Measurements from ENCODE around the gene CMIP. TPM values are rescaled to one million over a fixed set of nuclear protein-coding genes. Genes with fewer than 3 reads are reported as not detected.

The CMIP gene
- polyA plus RNA-seq, 1 of the 3 experiments (the other 2 are of a cell fraction) = 5.4 TPM

GRCh38 chr16:81654346-81654745 is 209.7 kb downstream of the CMIP start:
- Histone ChIP-seq H3K9ac (no peak overlapping the region), H3K27ac (ENCODE audit: low read depth in 2 of 2, low read length in 1 of 2) (no peak overlapping the region), H3K36me3 (replicated peaks in 1 of 2; ENCODE audit: control insufficient read depth in 1 of 2, insufficient read depth in 2 of 2, low read length in 1 of 2) (peaks cover 0 to 29% of the 10 kb centered on the region in 2 experiments), H3K9me3 (no peaks in the 10 kb centered on the region), H4K20me1 (ENCODE audit: insufficient read depth) (no peaks in the 10 kb centered on the region), H3K4me1 (ENCODE audit: control insufficient read depth in 1 of 2, insufficient read depth in 2 of 2, low read depth in 1 of 2, low read length in 1 of 2) (peaks cover 0 to 11% of the 10 kb centered on the region in 2 experiments; a peak in 1 of 4 replicates), H3K9me2 (no peaks in the 10 kb centered on the region), H3K4me2 (no peak overlapping the region), H3F3A (replicated peaks; ENCODE audit: insufficient read depth) (no peaks in the 10 kb centered on the region), H3K27me3 (ENCODE audit: insufficient read depth) (no peaks in the 10 kb centered on the region), H2AFZ (ENCODE audit: low read depth) (no peak overlapping the region), H3K79me2 (ENCODE audit: insufficient read depth) (no peaks in the 10 kb centered on the region), H3K4me3 (ENCODE audit: low read depth in 2 of 2, low read length in 1 of 2) (no peak overlapping the region)
- ChIA-PET CTCF (interaction anchor here (1.2 to 1.3 kb wide), 2 partner anchors 8 to 37 kb away, joined by 3 to 4 read pairs; no protein-coding TSS in a partner anchor), POLR2A (no interaction called here)
- no peak for DNase-seq
- no peak for TF ChIP-seq POLR2AphosphoS5 (IDR thresholded peaks at IDR 0.05; ENCODE audit: low read depth, low read length)
- TF ChIP-seq TEAD4 (IDR thresholded peaks at IDR 0.05; ENCODE audit: borderline replicate concordance, insufficient read depth) = no peak
- TF ChIP-seq USF1 (IDR thresholded peaks at IDR 0.05; ENCODE audit: borderline replicate concordance, low read depth) = no peak
- no peak for TF ChIP-seq YY1 (IDR thresholded peaks at IDR 0.05; ENCODE audit: low read depth)
- TF ChIP-seq ELF1 (IDR thresholded peaks at IDR 0.05) = no peak
- no peak for TF ChIP-seq GATA2 (CRISPR knock-in tag; IDR thresholded peaks at IDR 0.05)
- 50% methylated on average over 1 of the region's 1 CpG for WGBS (ENCODE audit: low lambda C conversion rate)

- H3K4me2 ChIP-seq = no peak overlapping the region
- POLR2A ChIA-PET = no interaction called here
- H3K27ac ChIP-seq (ENCODE audit: low read depth in 2 of 2, low read length in 1 of 2) = no peak overlapping the region; a peak in 1 of 4 replicates
- no peaks in the 10 kb centered on the region for H4K20me1 ChIP-seq (ENCODE audit: insufficient read depth)
- H3K9ac ChIP-seq = no peak overlapping the region
- peaks cover 0 to 11% of the 10 kb centered on the region in 2 experiments; a peak in 1 of 4 replicates for H3K4me1 ChIP-seq (ENCODE audit: control insufficient read depth in 1 of 2, insufficient read depth in 2 of 2, low read depth in 1 of 2, low read length in 1 of 2)
- CTCF ChIA-PET = interaction anchor here (0.6 to 1.2 kb wide), 2 partner anchors 39 to 68 kb away, joined by 3 to 4 read pairs; no protein-coding TSS in a partner anchor
- H3K27me3 ChIP-seq (ENCODE audit: insufficient read depth) = no peaks in the 10 kb centered on the region
- H3K9me3 ChIP-seq = no peaks in the 10 kb centered on the region
- no peaks in the 10 kb centered on the region for H3K79me2 ChIP-seq (ENCODE audit: insufficient read depth)
- WGBS (ENCODE audit: low lambda C conversion rate) = 92% methylated on average over 14 of the region's 14 CpGs
- no peak overlapping the region for H3K4me3 ChIP-seq (ENCODE audit: low read depth in 2 of 2, low read length in 1 of 2)
- H3K36me3 ChIP-seq (replicated peaks in 1 of 2; ENCODE audit: control insufficient read depth in 1 of 2, insufficient read depth in 2 of 2, low read length in 1 of 2) = peaks cover 0 to 29% of the 10 kb centered on the region in 2 experiments
- H3F3A ChIP-seq (replicated peaks; ENCODE audit: insufficient read depth) = no peaks in the 10 kb centered on the region
- no peak overlapping the region for H2AFZ ChIP-seq (ENCODE audit: low read depth)
- H3K9me2 ChIP-seq = no peaks in the 10 kb centered on the region
- DNase-seq = no peak
- TF ChIP-seq RXRA (IDR thresholded peaks at IDR 0.05; ENCODE audit: borderline replicate concordance, low read depth) (no peak), NRF1 (IDR thresholded peaks at IDR 0.05; ENCODE audit: low read depth, low read length) (no peak), TCF12 (IDR thresholded peaks at IDR 0.05) (no peak), EZH2phosphoT487 (IDR thresholded peaks at IDR 0.05; ENCODE audit: borderline replicate concordance, low read depth) (no peak), MAX (IDR thresholded peaks at IDR 0.05; ENCODE audit: low read depth) (no peak), RCOR1 (IDR thresholded peaks at IDR 0.05; ENCODE audit: low read length) (no peak), USF2 (IDR thresholded peaks at IDR 0.05; ENCODE audit: borderline replicate concordance, low read depth, low read length) (no peak), TEAD4 (IDR thresholded peaks at IDR 0.05; ENCODE audit: borderline replicate concordance, insufficient read depth) (no peak), REST (IDR thresholded peaks at IDR 0.05; ENCODE audit: low read depth, low read length) (no peak), ELF1 (IDR thresholded peaks at IDR 0.05) (no peak), EP300 (IDR thresholded peaks at IDR 0.05; ENCODE audit: borderline replicate concordance in 1 of 2, low read depth in 1 of 2, low read length in 1 of 2) (no peak), YY1 (IDR thresholded peaks at IDR 0.05; ENCODE audit: low read depth) (no peak), MEF2A (IDR thresholded peaks at IDR 0.05; ENCODE audit: borderline replicate concordance, low read depth) (no peak), IRF3 (IDR thresholded peaks at IDR 0.05; ENCODE audit: low read depth, low read length) (no peak), FOXM1 (IDR thresholded peaks at IDR 0.05; ENCODE audit: low read depth) (no peak), FOSL2 (IDR thresholded peaks at IDR 0.05; ENCODE audit: borderline replicate concordance, low read depth) (no peak)
These were observed 211.0 kb downstream of the CMIP start for GRCh38 chr16:81655469-81656162.

Measured in SK-N-SH (cell line).